Activated gamma-delta T cell treated with anti-CD3 and anti-CD28 coated beads, Interleukin-2, amount 50 U/mL, for 16 hours (primary cell): ENCODE data around the gene PIGR.
"Not testable (repeated sequence)": the region's sequence is repeated elsewhere in the genome, so short reads cannot be mapped to it uniquely, and the experiment has no call there.

Source experiments
- DNase-seq: peaks from one replicate; pipeline ENCODE4 v3.0.0-alpha.2; 2020; ENCODE audit warnings: low read depth

Gene PIGR

DNA sequence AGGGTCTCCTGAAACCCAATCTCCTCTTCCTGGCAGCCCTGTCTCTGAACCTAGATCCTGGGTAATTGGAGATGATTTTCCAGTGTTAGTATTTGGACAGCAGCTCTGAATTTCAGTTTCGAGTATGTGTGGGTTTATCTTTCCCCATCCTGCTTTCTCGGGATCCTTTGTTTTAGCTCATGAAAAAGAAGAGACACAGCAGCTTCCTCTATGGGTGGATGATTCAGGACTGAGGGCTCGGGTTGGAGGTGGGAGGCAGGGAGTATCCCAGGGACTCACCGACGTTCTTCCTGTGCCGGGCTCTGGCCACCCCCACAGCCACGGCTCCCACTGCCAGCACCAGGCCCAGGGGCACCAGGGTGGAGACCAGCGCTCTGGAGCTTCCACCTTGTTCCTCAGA, 14.1 kb downstream of the PIGR start:
- no peak for DNase-seq

DNA sequence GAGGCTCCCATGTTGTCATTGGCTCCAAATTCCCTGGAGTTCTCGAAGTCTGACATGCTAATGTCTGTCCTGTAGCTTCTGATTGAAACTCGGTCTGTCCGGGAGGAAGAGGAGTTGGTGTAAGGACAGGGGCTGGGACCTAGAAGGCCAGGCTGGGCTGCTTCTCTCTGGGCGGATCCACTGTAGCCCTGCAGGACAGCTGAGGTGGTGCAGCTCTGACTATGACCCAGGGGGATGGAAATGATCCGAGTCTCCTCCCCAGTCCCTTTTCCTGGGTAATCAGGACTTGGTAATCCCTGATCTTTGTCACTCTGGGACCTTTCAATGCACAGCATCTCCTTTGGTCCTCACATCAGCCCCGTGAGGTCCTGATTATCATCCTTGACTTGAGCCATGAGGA, 14.6 kb downstream of the PIGR start:
- DNase-seq = no peak

DNA sequence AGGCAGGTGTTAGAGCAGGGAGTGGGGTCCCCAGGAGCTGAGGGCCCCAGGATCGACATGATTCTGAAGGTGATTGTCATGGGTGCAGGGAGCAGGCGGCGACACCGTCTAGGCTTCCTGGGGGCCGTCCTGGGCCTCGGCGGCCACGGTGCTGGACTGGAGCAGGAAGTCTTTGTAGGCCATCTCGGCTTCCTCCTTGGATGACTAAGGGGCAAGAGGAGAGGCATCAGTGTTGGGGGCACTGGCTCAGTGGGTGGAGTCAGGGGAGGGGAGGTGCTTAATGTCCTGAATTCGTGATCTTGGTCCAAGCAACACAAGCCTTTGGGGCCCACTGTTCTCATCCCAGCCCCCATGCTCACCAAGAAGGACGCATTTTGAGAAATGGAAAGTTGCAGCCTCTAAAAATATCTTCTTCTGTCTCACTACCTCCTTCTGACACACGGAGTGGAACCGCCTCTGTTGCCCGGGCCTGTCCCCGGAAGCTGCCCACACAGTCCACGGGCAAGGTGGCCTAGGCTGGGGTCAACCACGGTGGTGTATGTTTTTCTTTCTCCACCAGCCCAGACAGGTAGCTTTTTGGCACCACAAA, 16.0 kb downstream of the PIGR start:
- DNase-seq = no peak

- DNase-seq = no peak
Observed at GRCh38 chr1:206929524-206929923, 16.7 kb downstream of the PIGR start.

GRCh38 chr1:206926286-206926685, 20.0 kb downstream of the PIGR start:
- DNase-seq = no peak

DNA sequence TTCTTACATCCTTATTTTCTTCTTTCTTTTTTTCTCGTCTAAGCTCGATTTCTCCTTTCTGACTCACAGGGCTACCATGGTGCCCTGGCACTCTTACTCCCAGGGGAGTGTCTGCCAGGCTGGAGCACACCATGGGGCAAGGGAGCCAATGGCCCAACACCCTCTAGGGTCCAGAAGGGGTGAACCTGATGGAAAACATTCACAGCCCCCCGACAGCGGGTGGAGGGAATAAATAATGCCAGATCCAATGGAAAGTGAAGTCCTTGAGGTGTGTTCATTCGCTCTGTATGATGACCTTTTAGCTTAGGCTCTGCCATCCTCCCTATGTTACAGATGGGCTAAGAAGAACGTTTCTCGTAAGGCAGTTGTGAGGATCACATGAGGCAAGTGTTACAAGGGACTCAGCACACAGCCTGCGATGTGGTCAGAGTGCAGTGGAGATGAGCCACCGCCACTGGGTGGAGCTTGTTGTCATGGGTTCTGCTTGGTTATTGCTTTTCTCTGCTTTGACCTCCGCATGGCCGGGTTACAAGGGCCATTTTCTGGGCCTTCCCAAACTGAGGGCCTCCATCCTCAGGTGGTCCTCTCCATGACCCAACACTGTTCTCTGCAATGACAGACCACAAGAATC, 21.0 kb downstream of the PIGR start:
- DNase-seq = no peak

GRCh38 chr1:206924592-206925105, 21.6 kb downstream of the PIGR start:
- no peak for DNase-seq

DNA sequence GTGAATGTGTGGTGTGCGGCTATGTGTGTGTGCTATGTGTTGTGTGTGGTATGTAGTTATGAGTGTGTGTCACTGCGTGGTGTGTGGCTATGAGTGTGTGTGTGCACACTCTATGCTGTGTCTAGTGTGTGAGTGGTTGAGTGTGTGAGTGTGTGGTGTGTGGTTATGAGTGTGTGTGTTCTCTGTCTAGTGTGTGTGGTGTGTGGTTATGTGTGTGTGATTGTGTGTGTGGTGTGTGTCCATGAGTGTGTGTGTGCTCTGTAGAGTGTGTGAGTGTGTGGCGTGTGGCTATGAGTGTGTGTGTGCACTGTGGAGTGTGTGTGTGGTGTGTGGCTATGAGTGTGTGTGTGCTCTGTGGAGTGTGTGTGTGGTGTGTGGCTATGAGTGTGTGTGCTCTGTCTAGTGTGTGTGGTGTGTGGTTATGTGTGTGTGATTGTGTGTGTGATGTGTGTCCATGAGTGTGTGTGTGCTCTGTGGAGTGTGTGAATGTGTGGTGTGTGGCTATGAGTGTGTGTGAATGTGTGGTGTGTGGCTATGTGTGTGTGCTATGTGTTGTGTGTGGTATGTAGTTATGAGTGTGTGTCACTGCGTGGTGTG, 22.2 kb downstream of the PIGR start:
- not testable (repeated sequence) for DNase-seq

- DNase-seq = peak; percentile 73
Observed at GRCh38 chr1:206923009-206923960, 23.0 kb downstream of the PIGR start.

- no peak for DNase-seq
Observed at GRCh38 chr1:206922524-206922923, 23.7 kb downstream of the PIGR start.

GRCh38 chr1:206921772-206922265, 24.4 kb downstream of the PIGR start, which contains the start of gene FCMR:
Gene FCMR, minus strand, starts transcription at chr1:206921941. Its CDS starts 87 bp downstream, at chr1:206921854.
- no peak for DNase-seq

DNA sequence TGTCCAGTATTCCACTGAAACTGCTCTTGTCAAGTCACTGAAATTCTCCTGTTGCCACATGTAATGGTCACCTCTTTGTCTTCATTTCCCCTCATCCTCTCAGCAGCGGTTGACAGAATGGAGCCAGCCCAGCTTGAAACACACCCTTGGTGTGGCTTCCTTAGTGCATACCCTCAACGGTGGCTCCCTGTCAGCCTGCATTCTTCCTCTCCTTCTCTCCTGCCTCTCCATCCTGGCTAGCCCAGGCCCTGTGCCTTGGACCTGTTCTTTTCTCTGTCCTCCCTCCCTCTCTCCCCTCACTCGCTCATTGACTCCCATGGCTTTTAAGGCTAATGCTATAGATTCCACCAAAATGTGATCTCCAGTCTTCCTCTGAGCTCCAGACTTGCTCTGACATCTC, 28.2 kb downstream of the PIGR start:
- DNase-seq = no peak

- DNase-seq = no peak
Observed at GRCh38 chr1:206916000-206916709, 30.1 kb downstream of the PIGR start.

DNA sequence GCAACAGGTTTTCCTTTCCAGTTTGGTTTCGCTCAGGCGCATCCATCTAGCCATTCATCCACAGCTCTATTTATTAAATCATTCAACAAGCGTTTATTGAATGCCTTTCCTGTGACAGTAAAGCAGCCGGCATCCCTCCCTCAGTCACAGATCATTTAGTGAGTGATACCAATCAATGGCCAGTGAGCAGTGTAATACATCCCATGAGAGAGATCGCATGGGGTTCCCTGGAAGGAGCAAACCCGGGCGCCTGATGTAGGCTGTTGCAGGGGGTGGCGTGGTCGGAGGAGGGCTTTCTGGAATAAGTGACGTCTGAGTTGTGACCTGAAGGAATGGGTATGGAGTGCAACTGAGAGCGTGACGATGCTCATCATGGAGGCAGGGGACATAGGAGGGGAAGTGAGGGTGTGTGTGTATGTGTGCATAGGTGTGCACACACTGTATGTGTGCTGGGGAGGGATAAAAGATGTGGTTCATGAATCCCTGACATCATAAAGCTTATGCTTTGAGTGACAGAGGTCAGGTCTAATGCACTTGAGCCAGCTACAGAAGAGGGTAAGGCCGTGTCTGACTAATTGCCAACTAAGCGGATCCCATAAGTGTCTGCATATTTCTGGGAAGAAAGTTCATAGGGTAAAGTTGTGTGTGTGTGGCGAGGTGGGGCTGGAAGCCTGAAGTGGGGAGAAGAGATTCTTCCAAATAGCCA, 31.1 kb downstream of the PIGR start:
- DNase-seq = no peak

GRCh38 chr1:206913766-206914537, 32.3 kb downstream of the PIGR start:
- no peak for DNase-seq

DNA sequence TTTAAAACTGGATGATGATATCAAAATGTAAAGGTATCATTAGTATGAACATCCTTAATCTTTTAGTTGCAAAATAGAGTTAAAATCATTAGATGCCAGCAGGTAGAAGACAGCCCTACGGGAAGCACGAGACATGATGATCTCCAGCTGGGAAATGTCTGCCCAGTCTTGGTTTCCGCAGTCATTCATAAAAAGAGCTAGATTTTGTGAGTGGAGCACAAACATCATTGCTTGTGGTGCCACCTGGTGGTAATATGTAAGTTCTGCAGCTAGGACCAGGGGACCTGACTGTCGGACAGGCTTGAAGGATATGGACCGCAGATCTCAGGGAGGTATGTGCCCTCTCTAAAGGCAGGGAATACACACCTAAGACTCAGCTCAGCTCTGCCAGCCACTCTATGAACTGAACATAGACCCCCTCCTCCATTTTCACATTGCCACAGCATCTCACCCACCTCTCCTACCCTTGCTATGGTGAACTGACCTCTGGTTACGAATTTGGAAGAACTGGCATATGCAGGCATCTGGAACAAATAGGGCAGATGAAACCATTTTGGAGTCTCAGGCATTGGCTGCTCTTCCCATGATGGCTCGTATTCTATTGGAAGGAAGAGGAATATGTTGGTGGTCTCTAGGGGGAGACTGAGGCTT, 33.7 kb downstream of the PIGR start:
- peak; percentile 47 for DNase-seq

DNA sequence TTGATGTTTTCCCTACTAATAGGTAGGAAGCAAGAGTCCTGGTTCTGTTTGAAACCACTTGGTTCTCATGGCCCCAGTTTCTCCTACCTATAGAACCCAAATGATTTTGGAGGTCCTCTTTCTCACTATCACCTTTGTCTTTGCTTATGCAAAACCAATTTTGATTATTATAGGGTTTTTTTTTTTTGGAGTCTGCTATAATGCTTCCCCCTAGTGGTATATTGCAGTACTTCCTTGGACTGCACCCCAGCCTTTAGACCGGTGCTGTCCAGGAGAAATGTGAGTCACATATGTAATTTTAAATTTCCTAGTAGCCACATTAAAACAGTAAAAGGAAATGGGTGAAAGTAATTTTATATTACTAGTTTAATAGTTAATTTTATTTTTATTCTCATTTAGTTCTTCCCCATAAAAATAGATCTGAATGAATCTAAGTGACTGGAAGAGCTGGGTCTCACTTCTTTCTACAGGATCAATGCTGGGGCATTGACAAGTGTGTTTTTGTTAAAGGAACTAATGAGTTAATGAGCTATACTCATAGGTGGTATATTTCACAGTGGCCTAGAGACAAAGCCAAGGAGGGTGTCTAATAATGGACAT, 35.1 kb downstream of the PIGR start:
- no peak for DNase-seq

DNA sequence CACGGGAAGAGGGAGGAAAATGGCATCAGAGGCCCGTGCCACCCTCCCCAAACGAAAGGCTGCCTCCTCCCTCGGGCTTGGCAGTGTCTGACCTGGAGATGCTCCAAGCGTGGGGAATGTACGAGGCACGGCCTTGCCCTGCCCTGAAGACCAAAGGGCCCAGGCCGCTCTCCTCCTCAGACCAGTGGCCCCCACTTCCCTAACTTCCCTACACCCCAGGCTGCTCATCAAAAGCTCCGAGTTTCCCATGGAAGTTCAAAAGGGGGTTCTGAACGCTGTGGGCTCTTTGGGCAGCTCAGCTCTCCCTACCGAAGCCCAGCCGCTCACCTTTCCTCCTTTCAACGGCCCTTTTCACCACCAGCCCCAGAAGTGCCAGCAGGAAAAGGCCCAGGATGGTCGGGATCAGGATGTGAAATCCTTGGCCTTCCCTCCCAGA, 36.4 kb downstream of the PIGR start:
- DNase-seq = no peak
